Muscle of leg (tissue), 11 donors: Measurements from ENCODE around the gene DIP2C. TPM values are rescaled to one million over a fixed set of nuclear protein-coding genes. Genes with fewer than 3 reads are reported as not detected.
"Not testable (repeated sequence)": the region's sequence is repeated elsewhere in the genome, so short reads cannot be mapped to it uniquely, and the experiment has no call there.

Experiments used
- DNase-seq: peaks from one replicate; pipeline ENCODE4 v3.0.0; 2013
- H3K27ac ChIP-seq: one replicate; pipeline ENCODE4 v1.5.1; 2013; ENCODE audit warnings: mild to moderate bottlenecking, low read length, control low read depth
- H3K27me3 ChIP-seq: one replicate; pipeline ENCODE4 v1.6.1; 2013; ENCODE audit warnings: low read length; ENCODE audit not compliant: control insufficient read depth, insufficient read depth
- H3K36me3 ChIP-seq: one replicate; pipeline ENCODE4 v1.6.1; 2013; ENCODE audit warnings: low read length; ENCODE audit not compliant: control insufficient read depth, insufficient read depth
- H3K4me1 ChIP-seq: one replicate; pipeline ENCODE4 v1.6.1; 2013; ENCODE audit warnings: low read length; ENCODE audit not compliant: control insufficient read depth, insufficient read depth
- H3K4me3 ChIP-seq: one replicate; pipeline ENCODE4 v1.5.1; 2013; ENCODE audit warnings: low read length, control low read depth
- H3K9me3 ChIP-seq: replicated peaks from 2 replicates; pipeline ENCODE4 v1.6.1; 2013; ENCODE audit warnings: low read depth, low read length; ENCODE audit not compliant: control insufficient read depth
- WGBS: methylation state at CpG from one replicate; pipeline ENCODE4 v1.1.5; 2013; ENCODE audit warnings: missing lambda C conversion rate; ENCODE audit not compliant: insufficient coverage; 5-methylcytosine and 5-hydroxymethylcytosine counted together
- polyA plus RNA-seq, 8 donors: library from polyadenylated mRNA; unstranded; fragments of 120-200 nt; gene quantifications; one replicate each; pipeline versions ENCODE4 v1.2.1 to v1.2.3, GENCODE V29; 2013; ENCODE audit warnings: inconsistent platforms in 1 of 8, low replicate concordance in 1 of 8; ENCODE audit not compliant: insufficient read length in 8 of 8, insufficient read depth in 1 of 8
- total RNA-seq: library from RNA; stranded (reverse); fragments of 120-200 nt; gene quantifications from one replicate; pipeline ENCODE4 v1.2.4, GENCODE V29; 2013

Gene DIP2C
- total and polyA plus RNA-seq, 9 donors = 15.1 to 30.8 (median 24.8) TPM

DNA sequence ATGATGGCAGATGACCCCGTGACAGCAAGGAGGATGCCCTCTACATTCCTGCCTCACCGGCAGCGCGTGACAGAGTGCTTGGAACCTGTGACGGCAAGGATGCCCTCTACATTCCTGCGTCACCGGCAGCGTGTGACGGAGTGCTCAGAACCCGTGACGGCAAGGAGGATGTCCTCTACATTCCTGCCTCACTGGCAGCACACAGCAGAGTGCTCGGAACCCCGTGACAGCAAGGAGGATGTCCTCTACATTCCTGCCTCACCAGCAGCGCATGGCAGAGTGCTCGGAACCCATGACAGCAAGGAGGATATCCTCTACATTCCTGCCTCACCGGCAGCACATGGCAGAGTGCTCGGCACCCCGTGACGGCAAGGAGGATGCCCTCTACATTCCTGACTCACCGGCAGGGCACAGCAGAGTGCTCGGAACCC lies 231.0 kb downstream of the DIP2C start:
- no peak for DNase-seq
- Histone ChIP-seq H3K9me3 (peaks cover 4% of the 10 kb centered on the region), H3K4me3 (no peak overlapping the region), H3K4me1 (peaks cover 18% of the 10 kb centered on the region), H3K36me3 (peaks cover 7% of the 10 kb centered on the region), H3K27me3 (no peaks in the 10 kb centered on the region), H3K27ac (no peak overlapping the region)
- 85% methylated on average over 21 of the region's 21 CpGs for WGBS

DNA sequence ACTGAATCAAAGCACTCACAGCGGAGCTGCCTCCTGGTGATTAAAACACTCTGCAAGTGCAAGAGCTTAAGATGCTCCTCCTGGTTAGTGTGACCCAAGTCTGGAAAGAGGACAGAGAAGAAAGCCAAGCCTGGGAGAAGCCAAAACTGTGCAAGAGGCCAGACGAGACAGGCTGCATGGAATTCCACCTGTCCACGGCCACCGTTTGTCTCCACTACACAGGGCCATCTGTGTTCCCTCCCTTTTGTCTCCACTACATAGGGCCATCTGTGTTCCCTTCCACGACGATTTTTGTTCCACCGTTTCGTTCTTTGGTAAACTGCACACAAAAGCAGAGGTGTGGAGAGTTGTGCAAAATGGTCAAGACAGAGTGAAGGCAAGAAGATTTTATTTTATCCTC lies 233.0 kb downstream of the DIP2C start:
- H3K36me3 ChIP-seq = peaks cover 7% of the 10 kb centered on the region

DNA sequence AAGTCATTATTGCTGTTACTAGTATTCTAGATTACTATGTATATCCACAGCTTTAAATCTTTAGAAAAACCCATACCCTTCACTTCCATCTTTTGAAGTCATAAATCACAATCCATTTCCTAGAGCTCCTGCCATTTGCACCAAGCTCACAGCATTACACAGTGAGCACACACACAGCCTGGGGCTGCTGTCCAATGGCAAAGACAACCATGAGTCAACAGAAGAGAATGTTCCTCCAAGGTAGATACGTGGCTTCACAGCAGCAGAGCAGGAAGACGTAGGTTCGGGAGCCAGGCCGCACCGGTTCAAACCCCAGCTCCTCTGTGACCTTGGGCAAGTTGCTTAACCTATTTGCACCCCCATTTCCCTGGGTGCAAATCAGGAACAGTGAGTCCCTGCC lies 234.6 kb downstream of the DIP2C start:
- no peaks in the 10 kb centered on the region for H3K27me3 ChIP-seq
- H3K4me3 ChIP-seq = no peak overlapping the region
- peaks cover 7% of the 10 kb centered on the region for H3K36me3 ChIP-seq
- peak; percentile 65 for DNase-seq
- H3K4me1 ChIP-seq = peaks cover 18% of the 10 kb centered on the region
- no peak overlapping the region for H3K27ac ChIP-seq
- WGBS = 5% methylated on average over 3 of the region's 5 CpGs
- H3K9me3 ChIP-seq = peaks cover 6% of the 10 kb centered on the region

More for the DNA sequence above, 233.0 kb downstream of the DIP2C start:
- Histone ChIP-seq H3K27ac (no peak overlapping the region), H3K9me3 (peaks cover 6% of the 10 kb centered on the region), H3K4me1 (peaks cover 18% of the 10 kb centered on the region), H3K27me3 (no peaks in the 10 kb centered on the region), H3K4me3 (no peak overlapping the region)
- WGBS = 54% methylated on average over 2 of the region's 8 CpGs
- peak; percentile 30 for DNase-seq

DNA sequence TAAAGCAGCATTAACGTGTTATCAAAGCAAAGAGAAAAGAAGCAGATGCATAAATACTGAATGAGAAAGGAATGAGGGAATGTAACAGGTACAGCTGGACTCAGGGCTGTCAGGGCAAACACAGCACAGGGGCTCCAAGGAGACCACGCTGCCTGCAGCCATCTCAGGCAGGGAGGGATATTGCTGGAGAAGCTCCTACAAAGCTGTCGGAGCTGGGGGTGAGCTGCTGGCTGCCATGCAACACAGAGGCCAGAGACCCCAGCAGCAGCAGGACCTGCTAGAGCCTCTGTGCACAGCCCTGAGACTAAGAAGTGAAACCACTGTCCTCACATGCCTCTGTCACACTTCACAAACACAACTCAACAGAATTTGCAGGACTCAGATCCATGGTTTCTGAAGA lies 235.8 kb downstream of the DIP2C start:
- H3K27me3 ChIP-seq = no peaks in the 10 kb centered on the region
- WGBS = 82% methylated on average over 2 of the region's 3 CpGs
- peaks cover 2% of the 10 kb centered on the region for H3K36me3 ChIP-seq
- peaks cover 18% of the 10 kb centered on the region for H3K4me1 ChIP-seq
- DNase-seq = no peak
- H3K27ac ChIP-seq = no peak overlapping the region
- H3K9me3 ChIP-seq = peaks cover 6% of the 10 kb centered on the region
- no peak overlapping the region for H3K4me3 ChIP-seq

DNA sequence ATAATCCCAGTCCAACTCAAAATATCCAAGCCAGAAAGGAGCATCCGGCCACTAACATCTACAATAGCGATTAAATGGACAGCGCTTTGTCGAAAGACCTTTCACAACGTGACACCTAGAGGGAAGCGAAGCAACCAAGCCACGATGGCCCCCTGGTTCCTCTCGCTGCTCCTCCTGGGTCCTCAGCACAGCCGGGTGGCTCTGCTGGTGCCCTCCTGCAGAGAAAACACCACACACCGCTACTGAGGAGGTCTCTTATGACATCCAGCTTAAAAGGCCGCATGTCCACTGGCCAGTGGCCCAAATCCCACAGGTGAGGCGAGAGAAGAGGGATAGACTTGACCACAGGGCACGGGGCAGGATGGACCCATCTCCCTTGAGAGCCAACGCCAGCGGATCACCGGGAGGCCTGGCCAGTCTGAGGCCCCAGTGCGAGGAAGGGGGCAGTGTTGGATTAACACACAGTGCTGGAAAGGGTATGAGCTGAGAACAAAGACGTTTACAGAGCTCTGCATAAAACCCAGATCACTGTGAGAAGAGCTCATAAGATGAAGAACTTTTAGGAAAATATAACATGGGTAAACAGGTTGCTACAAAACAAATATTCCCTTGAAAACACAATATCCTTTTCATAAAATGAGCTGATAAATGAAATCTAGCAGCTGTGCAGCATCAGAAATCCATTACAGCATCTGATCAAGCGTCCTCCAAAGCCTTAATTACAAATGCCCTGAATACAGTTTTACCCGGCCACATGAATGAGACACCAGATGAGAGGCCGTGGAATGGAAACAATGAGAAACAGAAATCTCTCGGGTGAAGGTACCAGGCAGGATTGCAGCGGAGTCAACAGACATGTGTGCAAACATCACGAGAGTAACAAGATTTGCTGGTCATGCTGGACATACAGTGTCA lies 236.7 kb downstream of the DIP2C start:
- DNase-seq = no peak
- H3K4me3 ChIP-seq = no peak overlapping the region
- H3K27ac ChIP-seq = no peak overlapping the region
- peaks cover 6% of the 10 kb centered on the region for H3K9me3 ChIP-seq
- no peaks in the 10 kb centered on the region for H3K27me3 ChIP-seq
- WGBS = 67% methylated on average over 17 of the region's 24 CpGs
- peaks cover 2% of the 10 kb centered on the region for H3K36me3 ChIP-seq
- H3K4me1 ChIP-seq = peaks cover 14% of the 10 kb centered on the region

DNA sequence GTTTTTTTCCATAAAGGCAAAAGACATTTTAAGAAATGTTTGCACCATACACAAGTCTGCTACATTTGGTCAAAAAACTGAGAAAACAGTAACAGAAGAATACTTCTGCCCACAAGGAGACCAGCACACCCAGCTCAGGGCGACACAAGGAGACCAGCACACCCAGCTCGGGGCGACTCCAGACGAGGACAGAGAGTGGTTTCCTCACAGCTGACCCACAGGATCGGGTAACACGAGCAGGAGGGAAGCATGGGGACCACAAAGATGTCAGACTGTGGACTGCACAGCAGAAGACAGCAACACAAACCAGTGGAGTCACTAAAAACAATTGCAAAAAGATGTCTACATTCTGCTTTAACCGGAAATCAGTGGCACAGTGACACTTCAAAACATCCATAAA lies 237.6 kb downstream of the DIP2C start:
- 40% methylated on average over 1 of the region's 7 CpGs for WGBS
- Histone ChIP-seq H3K9me3 (peaks cover 6% of the 10 kb centered on the region), H3K4me1 (peaks cover 9% of the 10 kb centered on the region), H3K36me3 (peaks cover 2% of the 10 kb centered on the region), H3K27ac (no peak overlapping the region), H3K27me3 (no peaks in the 10 kb centered on the region), H3K4me3 (no peak overlapping the region)
- no peak for DNase-seq

DNA sequence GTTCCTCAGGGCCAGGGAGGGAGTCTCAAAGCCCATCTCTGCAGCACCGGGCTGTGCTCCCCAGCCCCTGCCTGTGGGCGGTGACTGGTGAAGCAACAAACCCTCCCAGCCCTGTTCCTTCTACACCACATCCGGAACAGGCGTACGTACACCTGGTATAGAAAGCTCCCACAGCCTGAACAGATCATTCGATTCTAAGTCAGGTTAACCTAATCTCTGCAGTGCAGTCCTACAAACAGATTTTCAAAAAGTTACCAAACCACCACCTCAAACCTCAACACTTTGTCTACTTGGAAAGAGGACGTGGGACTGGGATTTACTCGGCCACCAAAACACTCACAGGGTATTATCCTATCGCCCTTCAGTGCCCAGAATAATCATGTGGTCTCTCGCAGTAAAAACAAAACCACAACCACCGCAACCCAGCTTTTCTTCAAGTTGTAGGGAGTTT lies 238.4 kb downstream of the DIP2C start:
- Histone ChIP-seq H3K27ac (no peak overlapping the region), H3K36me3 (peaks cover 3% of the 10 kb centered on the region), H3K27me3 (no peaks in the 10 kb centered on the region), H3K4me1 (peaks cover 4% of the 10 kb centered on the region), H3K4me3 (no peak overlapping the region), H3K9me3 (peaks cover 6% of the 10 kb centered on the region)
- no peak for DNase-seq
- 47% methylated on average over 6 of the region's 11 CpGs for WGBS

DNA sequence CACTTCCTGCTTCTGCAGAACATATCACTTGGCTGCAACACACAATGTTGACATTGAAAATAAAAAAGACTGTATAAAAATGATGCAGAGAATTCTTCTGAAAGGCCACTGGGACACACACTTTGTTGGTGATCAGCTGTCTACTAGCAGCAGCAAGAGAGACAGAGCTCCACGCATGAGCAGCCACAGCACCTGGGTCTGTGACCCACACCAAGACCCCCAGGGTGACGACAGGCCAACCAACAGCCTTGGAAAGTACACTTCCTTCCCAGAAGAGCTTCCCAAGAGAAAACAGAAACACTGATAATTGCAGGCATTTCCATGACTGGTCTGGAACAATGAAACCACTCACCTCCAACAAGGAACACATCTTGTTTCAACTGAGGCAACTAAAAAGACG lies 239.0 kb downstream of the DIP2C start:
- WGBS = 32% methylated on average over 2 of the region's 3 CpGs
- Histone ChIP-seq H3K9me3 (peaks cover 6% of the 10 kb centered on the region), H3K27ac (no peak overlapping the region), H3K4me3 (no peak overlapping the region), H3K36me3 (peaks cover 7% of the 10 kb centered on the region), H3K27me3 (no peaks in the 10 kb centered on the region), H3K4me1 (peaks cover 4% of the 10 kb centered on the region)
- DNase-seq = no peak

DNA sequence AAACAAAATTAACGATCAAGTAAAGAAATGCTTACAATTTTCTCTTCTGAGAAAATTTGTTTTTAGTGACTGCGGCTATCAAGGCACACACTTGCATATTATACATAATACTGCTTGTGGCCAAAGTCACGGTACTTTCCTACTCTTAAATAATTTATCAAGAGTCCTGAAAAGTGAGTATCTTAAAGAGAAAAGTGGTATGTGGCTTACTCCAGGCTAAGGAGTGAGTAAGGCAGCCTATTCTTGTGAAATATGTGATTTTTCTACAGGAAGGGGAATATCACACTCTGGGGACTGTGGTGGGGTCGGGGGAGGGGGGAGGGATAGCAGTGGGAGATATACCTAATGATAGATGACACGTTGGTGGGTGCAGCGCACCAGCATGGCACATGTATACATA lies 240.1 kb downstream of the DIP2C start:
- WGBS = no CpG with 5 or more reads among the region's 6 CpGs
- DNase-seq, H3K4me1 ChIP-seq, H3K4me3 ChIP-seq, H3K27me3 ChIP-seq, H3K36me3 ChIP-seq, H3K9me3 ChIP-seq, H3K27ac ChIP-seq: not testable (repeated sequence)

DNA sequence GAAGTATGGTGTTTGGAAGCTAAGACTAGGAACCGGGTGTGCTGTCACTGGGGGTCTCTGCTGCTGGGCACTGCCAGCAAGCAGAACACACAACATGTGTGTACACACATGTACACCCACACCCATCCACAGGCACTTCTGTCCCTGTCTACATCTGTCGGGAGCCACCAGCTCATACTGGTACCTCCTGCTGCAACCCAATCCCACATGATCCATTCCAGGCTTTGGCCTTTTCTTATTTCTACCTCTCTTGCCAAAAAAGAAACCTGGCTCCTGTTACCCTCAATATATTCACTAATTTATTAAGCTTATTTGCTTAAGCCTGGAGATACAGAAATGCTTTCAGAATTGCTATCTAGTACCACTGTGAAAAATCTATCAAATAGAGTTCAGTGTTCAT lies 246.0 kb downstream of the DIP2C start:
- H3K36me3 ChIP-seq = peaks cover 18% of the 10 kb centered on the region
- H3K4me3 ChIP-seq = no peak overlapping the region
- H3K27me3 ChIP-seq = no peaks in the 10 kb centered on the region
- no peak overlapping the region for H3K27ac ChIP-seq
- no peak for DNase-seq
- WGBS = 78% methylated on average over 1 of the region's 2 CpGs
- no peaks in the 10 kb centered on the region for H3K9me3 ChIP-seq
- no peaks in the 10 kb centered on the region for H3K4me1 ChIP-seq
